ENCODE data around the gene PACRG.

Gene PACRG

DNA sequence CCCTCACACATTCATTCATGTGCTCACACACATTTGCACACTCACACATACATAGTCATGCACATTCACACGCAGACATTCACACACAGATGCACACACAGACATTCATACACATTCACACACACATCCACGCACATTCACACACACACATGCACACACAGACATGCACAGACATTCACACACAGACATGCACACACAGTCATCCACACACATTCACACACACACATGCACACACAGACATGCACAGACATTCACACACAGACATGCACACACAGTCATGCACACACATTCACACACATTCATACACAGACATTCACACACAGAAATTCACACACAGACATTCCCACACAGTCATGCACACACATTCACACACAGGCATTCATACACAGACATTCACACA lies 147.3 kb downstream of the PACRG start:
- Mint-ChIP-seq H3K4me1 (no peaks in the 10 kb centered on the region), H3K4me3 (no peak overlapping the region), H3K36me3 (no peaks in the 10 kb centered on the region), H3K27ac (no peak overlapping the region), H3K9me3 (no peaks in the 10 kb centered on the region), H3K27me3 (no peaks in the 10 kb centered on the region)
- no peak for DNase-seq (ENCODE audit: low spot score in 2 of 2)
- no peak for ATAC-seq (ENCODE audit: low read depth)

DNA sequence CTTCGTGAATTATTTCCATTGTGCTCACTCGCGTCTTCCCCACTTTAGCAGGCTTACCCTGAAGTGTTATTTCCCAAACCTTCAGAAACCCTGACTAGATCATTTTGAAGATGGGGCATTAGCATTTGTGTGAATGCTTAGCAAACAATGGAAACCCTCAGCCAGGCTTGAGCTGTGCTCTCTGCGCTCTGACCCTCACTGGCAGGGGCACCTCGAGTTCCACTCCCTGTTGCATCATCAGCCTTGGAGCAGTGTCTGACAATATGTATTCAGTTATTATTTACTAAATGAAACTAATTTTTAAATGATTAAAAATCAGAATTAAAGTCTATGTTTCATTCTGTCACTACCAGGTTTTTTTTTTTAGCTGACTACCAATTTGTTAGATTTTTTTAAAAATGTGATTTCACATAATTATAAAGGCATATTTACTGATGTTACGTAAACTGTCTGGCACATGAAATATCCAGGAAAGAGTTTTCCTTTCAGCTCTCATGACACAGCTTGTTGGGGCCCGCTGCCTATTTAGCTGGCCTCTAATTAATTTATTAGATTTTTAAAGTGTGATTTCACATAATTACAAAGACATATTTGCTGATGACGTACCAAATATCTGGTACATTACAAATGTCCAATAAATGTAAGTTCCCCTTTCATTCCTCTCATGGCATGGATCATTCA lies 155.2 kb downstream of the PACRG start:
- DNase-seq (ENCODE audit: low spot score in 2 of 2) (no peak), ATAC-seq (ENCODE audit: low read depth) (no peak)
- H3K27me3 Mint-ChIP-seq: peaks cover 2% of the 10 kb centered on the region
- no peaks in the 10 kb centered on the region for H3K4me1 Mint-ChIP-seq
- no peak overlapping the region for H3K4me3 Mint-ChIP-seq
- no peaks in the 10 kb centered on the region for H3K36me3 Mint-ChIP-seq
- H3K27ac Mint-ChIP-seq: no peak overlapping the region
- H3K9me3 Mint-ChIP-seq: peaks cover 3% of the 10 kb centered on the region

DNA sequence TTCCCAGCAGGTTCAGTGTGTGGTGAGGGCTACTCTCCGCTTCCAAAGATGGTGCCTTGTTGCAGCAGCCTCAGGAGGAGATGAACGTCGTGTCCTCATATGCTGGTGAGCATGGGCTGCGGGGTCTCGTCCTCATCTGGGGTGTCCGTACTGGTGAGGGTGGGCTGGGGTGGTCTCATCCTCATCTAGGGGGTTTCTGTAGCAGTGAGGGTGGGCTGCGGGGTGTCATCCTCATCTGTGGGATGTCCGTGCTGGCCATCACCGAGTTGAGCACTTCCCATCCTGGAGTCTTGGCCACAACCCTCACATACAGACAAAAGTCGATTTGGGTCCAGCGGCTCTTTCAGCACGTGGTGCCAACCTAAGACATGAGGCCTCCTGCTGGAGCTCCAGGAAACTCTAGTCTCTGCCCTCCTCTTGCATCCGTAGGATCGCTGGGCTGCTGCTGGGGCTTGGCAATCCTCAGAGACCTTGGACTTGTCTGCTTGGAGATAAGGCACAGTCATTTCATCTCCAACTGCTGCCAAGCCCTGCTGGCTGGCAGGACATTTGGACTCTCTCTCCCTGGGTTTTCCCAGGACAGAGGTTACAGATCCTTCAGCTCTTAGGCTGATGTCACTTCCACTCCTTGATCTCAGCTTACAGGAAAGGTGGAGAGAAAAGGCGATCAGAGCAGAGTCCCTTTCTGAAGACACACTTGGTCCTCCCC lies 160.4 kb downstream of the PACRG start:
- no peaks in the 10 kb centered on the region for H3K36me3 Mint-ChIP-seq
- no peak for ATAC-seq (ENCODE audit: low read depth)
- no peak for DNase-seq (ENCODE audit: low spot score in 2 of 2)
- no peaks in the 10 kb centered on the region for H3K4me1 Mint-ChIP-seq
- H3K27me3 Mint-ChIP-seq: peaks cover 2% of the 10 kb centered on the region
- peaks cover 3% of the 10 kb centered on the region for H3K9me3 Mint-ChIP-seq
- H3K4me3 Mint-ChIP-seq: no peak overlapping the region
- no peak overlapping the region for H3K27ac Mint-ChIP-seq

DNA sequence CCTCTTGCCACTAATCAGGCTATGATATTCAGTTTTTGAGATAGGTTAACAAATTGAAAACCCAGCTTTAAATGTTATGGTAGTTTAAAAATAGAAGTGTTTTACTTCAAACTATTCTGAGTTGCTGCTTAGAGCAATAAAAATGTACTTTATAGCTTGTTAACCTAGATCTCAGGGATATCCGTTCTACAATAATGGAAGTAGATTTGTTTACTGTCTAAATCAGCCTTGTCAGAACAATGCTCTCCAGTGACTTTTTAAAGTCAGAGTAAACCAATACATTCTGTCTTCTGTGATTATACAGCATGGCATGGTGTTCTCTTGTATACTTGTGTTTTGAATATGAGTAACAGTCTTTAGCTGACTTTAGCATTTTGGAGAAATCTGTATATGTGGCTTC lies 161.5 kb downstream of the PACRG start:
- Mint-ChIP-seq H3K4me1 (no peaks in the 10 kb centered on the region), H3K27me3 (peaks cover 2% of the 10 kb centered on the region), H3K4me3 (no peak overlapping the region), H3K9me3 (peaks cover 3% of the 10 kb centered on the region), H3K36me3 (no peaks in the 10 kb centered on the region), H3K27ac (no peak overlapping the region)
- no peak for ATAC-seq (ENCODE audit: low read depth)
- no peak for DNase-seq (ENCODE audit: low spot score in 2 of 2)

DNA sequence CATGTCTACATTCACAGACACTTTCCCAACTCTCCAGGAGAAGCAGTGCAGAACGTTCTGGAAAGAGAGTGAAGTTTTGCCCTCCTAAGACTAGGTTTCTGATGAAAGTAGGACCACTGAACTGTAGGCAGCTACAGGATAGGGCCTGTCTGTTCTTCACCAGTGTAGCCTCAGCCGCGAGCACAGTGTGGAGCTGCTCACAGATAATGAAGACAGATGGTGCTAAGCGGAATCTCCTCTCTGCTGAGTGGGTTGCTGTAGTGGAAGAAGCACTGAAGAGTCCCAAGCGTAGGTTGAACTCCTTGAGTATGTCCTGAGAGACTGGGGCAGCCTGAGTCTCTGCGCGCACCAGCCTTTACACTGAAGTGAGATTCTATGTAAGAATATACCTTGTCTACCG lies 170.2 kb downstream of the PACRG start:
- no peak overlapping the region for H3K4me3 Mint-ChIP-seq
- H3K4me1 Mint-ChIP-seq: no peaks in the 10 kb centered on the region
- H3K9me3 Mint-ChIP-seq: no peaks in the 10 kb centered on the region
- no peak for ATAC-seq (ENCODE audit: low read depth)
- H3K27ac Mint-ChIP-seq: no peak overlapping the region
- no peaks in the 10 kb centered on the region for H3K36me3 Mint-ChIP-seq
- H3K27me3 Mint-ChIP-seq: peaks cover 2% of the 10 kb centered on the region
- DNase-seq (ENCODE audit: low spot score in 2 of 2): no peak

DNA sequence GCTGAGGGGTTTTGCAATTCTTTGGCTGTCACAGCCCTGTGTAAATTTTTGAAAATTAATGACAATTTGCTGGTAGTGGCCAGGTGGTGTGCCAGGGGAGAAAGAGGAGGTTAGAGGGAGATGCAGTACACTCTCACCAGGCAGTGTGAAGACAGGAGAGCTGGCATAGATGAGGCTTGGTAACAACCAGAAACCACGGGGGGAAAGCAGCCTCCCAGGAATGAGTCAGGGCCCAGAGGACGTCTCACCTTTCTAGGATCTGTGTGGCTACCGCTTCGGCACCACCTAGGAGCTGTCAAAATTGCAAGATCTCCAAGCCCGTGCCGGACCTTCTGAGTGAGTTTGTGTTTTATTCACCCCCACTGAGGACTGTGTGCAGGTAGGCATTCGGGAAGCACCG lies 171.4 kb downstream of the PACRG start:
- Mint-ChIP-seq H3K27ac (no peak overlapping the region), H3K36me3 (no peaks in the 10 kb centered on the region), H3K4me1 (no peaks in the 10 kb centered on the region), H3K27me3 (peaks cover 2% of the 10 kb centered on the region), H3K4me3 (no peak overlapping the region), H3K9me3 (no peaks in the 10 kb centered on the region)
- DNase-seq (ENCODE audit: low spot score in 2 of 2) (no peak), ATAC-seq (ENCODE audit: low read depth) (no peak)

DNA sequence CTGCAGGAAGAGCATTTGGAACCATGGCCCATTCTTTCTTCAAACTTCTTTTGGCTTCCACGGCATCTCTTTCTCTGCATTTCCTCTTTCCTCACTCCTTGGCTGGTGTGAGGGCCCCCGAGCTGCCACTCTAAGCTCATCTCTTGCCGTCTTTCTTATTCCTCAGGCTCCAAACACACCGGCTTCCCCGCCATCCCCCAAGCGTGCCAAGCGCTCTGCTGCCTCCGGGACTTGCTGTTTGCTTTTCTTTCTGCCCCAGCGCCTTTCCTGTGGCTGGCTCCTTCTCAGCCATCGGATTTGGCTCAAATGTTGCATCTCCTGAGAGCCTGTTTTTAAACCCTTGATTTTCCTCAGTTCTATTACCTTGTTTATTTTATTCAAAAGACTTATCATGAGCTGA lies 172.7 kb downstream of the PACRG start:
- Mint-ChIP-seq H3K27me3 (peaks cover 8% of the 10 kb centered on the region), H3K27ac (no peak overlapping the region), H3K9me3 (no peaks in the 10 kb centered on the region), H3K36me3 (no peaks in the 10 kb centered on the region), H3K4me3 (no peak overlapping the region), H3K4me1 (no peaks in the 10 kb centered on the region)
- DNase-seq (ENCODE audit: low spot score in 2 of 2) (no peak), ATAC-seq (ENCODE audit: low read depth) (no peak)

DNA sequence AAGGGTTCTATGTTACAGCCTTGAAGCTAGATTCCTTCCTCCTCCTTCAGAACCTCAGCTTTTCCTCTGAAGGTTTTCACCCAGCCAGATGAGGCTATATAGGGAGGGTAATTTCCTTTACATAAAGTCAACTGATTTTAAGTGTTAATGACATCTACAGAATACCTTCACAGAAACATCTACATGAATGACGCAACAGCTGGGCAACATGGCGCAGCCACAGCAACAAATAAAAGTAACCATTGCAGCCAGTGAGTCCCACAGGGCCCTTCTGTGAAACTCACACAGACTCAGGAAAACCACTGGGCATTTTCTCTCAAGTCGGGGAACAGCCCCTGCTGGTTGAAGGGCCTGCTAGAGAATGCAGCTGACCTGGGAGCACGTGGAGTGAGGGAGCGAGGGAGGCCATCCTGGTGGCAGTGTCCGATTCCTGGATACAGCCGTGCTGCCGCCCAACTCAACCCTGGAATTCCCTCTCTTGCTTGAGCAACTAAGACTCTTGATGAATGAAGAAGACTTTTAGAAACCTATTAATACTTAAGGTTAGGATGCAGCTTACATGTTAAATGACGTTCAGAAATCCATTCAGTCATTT lies 176.4 kb downstream of the PACRG start:
- Mint-ChIP-seq H3K4me3 (no peak overlapping the region), H3K4me1 (no peaks in the 10 kb centered on the region), H3K27ac (no peak overlapping the region), H3K9me3 (no peaks in the 10 kb centered on the region), H3K27me3 (peaks cover 8% of the 10 kb centered on the region), H3K36me3 (no peaks in the 10 kb centered on the region)
- DNase-seq (ENCODE audit: low spot score in 2 of 2) (no peak), ATAC-seq (ENCODE audit: low read depth) (no peak)

DNA sequence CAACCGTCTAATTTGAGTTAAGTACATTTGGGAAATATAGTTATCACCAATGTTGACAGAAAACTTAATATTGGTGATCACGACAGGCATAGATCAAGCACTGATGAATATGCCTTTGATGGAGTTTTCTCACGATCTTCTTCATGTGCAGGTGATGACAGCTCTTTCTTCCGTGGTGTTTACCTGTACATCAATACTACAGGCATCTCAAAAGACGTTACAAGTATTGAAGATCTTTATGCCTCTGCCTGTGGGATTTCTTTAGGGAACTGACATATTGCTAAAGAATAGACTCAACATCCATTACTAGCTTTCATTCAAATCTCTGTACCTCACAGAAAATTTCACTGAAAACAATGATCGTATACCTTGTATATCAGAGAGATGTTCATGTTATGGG lies 178.7 kb downstream of the PACRG start:
- peaks cover 6% of the 10 kb centered on the region for H3K27me3 Mint-ChIP-seq
- no peak for DNase-seq (ENCODE audit: low spot score in 2 of 2)
- ATAC-seq (ENCODE audit: low read depth): no peak
- no peak overlapping the region for H3K27ac Mint-ChIP-seq
- no peaks in the 10 kb centered on the region for H3K9me3 Mint-ChIP-seq
- H3K4me3 Mint-ChIP-seq: no peak overlapping the region
- no peaks in the 10 kb centered on the region for H3K4me1 Mint-ChIP-seq
- H3K36me3 Mint-ChIP-seq: no peaks in the 10 kb centered on the region

DNA sequence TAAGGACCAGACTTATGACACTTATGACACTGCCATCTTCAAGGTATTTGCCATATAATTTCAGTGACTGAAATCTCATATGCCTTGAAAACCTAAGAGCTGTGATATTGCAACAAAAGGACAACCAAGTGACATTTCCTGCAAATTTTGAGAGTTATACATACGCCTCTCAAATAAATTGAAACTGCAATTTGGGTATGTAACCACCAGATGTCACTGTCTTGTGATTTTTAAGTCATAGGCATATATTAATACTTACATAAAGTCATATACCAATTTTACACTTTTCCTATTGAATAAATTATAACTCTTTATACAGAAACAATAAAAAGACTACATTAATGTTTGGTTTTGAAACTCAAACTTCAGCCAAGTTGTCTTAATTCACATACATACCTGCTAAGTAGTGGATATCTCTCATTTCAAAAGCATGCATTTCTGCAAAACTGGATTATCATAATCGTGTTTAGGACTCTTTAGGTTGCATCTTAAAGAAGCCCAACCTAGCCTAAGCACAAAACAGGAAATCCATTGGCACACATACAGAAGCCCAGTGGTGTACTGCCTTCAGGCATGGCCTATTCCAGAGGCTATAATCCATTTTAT lies 180.2 kb downstream of the PACRG start:
- no peaks in the 10 kb centered on the region for H3K4me1 Mint-ChIP-seq
- ATAC-seq (ENCODE audit: low read depth): no peak
- DNase-seq (ENCODE audit: low spot score in 2 of 2): no peak
- H3K4me3 Mint-ChIP-seq: no peak overlapping the region
- peaks cover 6% of the 10 kb centered on the region for H3K27me3 Mint-ChIP-seq
- H3K27ac Mint-ChIP-seq: no peak overlapping the region
- no peaks in the 10 kb centered on the region for H3K36me3 Mint-ChIP-seq
- H3K9me3 Mint-ChIP-seq: no peaks in the 10 kb centered on the region

DNA sequence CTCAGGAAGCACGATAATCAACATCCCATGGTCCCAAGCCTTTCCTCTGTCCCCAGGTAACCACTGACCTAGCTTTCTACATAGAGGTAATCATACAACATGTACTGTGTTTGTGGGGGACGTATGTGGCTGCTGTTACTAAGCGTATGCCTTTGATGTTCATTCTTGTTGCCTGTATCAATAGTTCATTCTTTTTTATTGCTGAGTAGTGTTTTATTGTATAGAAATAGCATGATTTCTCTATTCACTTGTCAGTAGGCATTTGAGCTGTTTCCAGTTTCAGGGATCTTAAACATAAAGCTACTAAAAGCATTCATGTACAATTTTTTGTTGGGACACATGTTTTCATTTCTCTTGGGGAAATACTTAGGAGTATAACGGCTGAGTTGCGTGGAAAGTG lies 185.4 kb downstream of the PACRG start:
- Mint-ChIP-seq H3K9me3 (peaks cover 2% of the 10 kb centered on the region), H3K27me3 (no peaks in the 10 kb centered on the region), H3K4me3 (no peak overlapping the region), H3K4me1 (no peaks in the 10 kb centered on the region), H3K27ac (no peak overlapping the region), H3K36me3 (no peaks in the 10 kb centered on the region)
- ATAC-seq (ENCODE audit: low read depth): no peak
- DNase-seq (ENCODE audit: low spot score in 2 of 2): no peak

DNA sequence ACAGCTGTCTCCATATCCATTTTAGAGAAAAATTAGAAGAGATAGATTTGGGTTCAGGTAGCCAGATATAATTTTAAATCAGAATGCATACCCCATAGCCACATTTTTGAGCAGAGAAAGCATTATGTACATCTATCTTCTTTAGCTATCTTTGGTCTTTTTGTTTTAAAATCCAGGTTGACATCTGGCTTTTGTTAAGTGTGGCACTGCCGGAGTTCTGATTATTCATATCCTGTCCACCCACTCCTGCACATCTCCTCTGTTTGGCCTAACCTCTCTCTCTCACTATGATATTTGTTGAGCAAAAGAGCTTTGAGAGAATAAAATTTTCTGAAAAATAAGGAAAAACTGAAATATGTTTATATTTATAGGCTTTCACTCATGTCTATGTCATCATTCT lies 189.7 kb downstream of the PACRG start:
- DNase-seq (ENCODE audit: low spot score in 2 of 2) (no peak), ATAC-seq (ENCODE audit: low read depth) (no peak)
- Mint-ChIP-seq H3K4me1 (no peaks in the 10 kb centered on the region), H3K36me3 (no peaks in the 10 kb centered on the region), H3K9me3 (peaks cover 2% of the 10 kb centered on the region), H3K27me3 (peaks cover 2% of the 10 kb centered on the region), H3K27ac (no peak overlapping the region), H3K4me3 (no peak overlapping the region)

DNA sequence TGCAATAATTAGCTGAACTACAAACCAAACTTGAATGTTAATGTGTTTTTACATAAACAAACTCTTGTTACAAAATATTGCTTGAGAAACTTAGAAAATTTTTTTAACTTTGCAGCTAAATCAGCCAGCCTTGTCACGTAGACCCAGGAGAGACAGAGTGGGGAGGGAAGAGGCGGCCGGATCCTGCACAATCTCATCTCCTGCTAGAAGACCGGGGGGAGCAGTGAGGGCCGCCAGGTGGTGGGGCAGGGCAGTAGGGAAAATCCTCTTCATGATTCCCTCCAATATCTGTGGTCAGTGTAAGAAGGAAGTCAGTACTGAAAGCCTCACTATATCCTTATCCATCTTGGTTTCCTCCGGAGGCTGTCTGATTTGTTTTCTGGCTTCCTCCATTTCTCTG lies 193.3 kb downstream of the PACRG start:
- no peak for DNase-seq (ENCODE audit: low spot score in 2 of 2)
- H3K4me1 Mint-ChIP-seq: no peaks in the 10 kb centered on the region

DNA sequence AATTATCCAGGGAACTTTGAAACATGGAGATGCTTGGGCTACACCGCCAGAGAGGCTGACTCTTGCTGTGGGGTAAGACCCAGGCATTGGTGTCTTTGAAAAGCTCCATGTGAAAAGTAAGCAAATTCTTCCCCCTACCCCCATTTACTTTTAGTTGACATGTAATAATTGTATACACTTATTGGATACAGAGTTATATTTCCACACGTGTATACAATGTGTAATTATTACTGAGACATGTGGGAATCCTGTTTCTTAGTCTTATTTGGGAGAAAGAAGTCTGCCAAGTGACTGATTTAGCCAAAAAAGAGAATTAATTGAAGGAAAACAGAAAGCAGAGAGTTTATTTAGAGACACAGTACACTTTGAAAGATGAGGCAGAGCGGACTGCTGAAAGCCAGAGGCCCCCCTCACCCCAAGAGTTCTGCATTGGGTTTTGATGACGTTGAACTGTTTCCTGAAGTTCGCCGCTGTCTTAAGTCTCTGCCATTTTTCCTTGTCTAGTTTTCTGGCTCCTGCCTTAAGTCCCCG lies 193.8 kb downstream of the PACRG start:
- Mint-ChIP-seq H3K4me3 (no peak overlapping the region), H3K9me3 (peaks cover 7% of the 10 kb centered on the region), H3K36me3 (no peaks in the 10 kb centered on the region), H3K4me1 (no peaks in the 10 kb centered on the region), H3K27ac (no peak overlapping the region), H3K27me3 (peaks cover 2% of the 10 kb centered on the region)
- ATAC-seq (ENCODE audit: low read depth) (no peak), DNase-seq (ENCODE audit: low spot score in 2 of 2) (no peak)

More for the DNA sequence above, 193.3 kb downstream of the PACRG start:
- no peak overlapping the region for H3K4me3 Mint-ChIP-seq
- peaks cover 7% of the 10 kb centered on the region for H3K9me3 Mint-ChIP-seq
- ATAC-seq (ENCODE audit: low read depth): no peak
- peaks cover 2% of the 10 kb centered on the region for H3K27me3 Mint-ChIP-seq
- H3K36me3 Mint-ChIP-seq: no peaks in the 10 kb centered on the region
- no peak overlapping the region for H3K27ac Mint-ChIP-seq

Data from memory B cell (primary cell).